H9 (cell line): ENCODE results near the gene MORF4L1. TPM values are rescaled to one million over a fixed set of nuclear protein-coding genes. Genes with fewer than 3 reads are reported as not detected.

Source experiments
- DNase-seq: peaks from one replicate; pipeline ENCODE4 v3.0.0-alpha.2; 2017
- H2AFZ ChIP-seq: one replicate; pipeline ENCODE4 v1.6.1; 2013; ENCODE audit warnings: mild to moderate bottlenecking, low read length, control low read depth, moderate library complexity
- H2AK5ac ChIP-seq: 2 replicates; pipeline ENCODE4 v1.6.1; 2013; ENCODE audit warnings: low read length, control low read depth, mixed read lengths; ENCODE audit not compliant: insufficient read length
- H2BK120ac ChIP-seq: one replicate; pipeline ENCODE4 v1.6.1; 2013; ENCODE audit warnings: low read depth, mild to moderate bottlenecking, low read length, control low read depth, inconsistent platforms; ENCODE audit not compliant: poor library complexity, severe bottlenecking
- H2BK12ac ChIP-seq: 2 replicates; pipeline ENCODE4 v1.6.1; 2013; ENCODE audit warnings: low read length, control low read depth, mixed read lengths, low read depth; ENCODE audit not compliant: insufficient read length
- H2BK15ac ChIP-seq: 2 replicates; pipeline ENCODE4 v1.6.1; 2013; ENCODE audit warnings: low read depth, low read length, control low read depth
- H2BK20ac ChIP-seq: one replicate; pipeline ENCODE4 v1.6.1; 2013; ENCODE audit warnings: low read depth, mild to moderate bottlenecking, low read length, control low read depth, inconsistent platforms; ENCODE audit not compliant: poor library complexity, severe bottlenecking
- H2BK5ac ChIP-seq: 2 replicates; pipeline ENCODE4 v1.6.1; 2013; ENCODE audit warnings: low read length, control low read depth, mixed read lengths; ENCODE audit not compliant: insufficient read length
- H3K14ac ChIP-seq: 2 replicates; pipeline ENCODE4 v1.6.1; 2013; ENCODE audit warnings: low read length, control low read depth; ENCODE audit not compliant: insufficient read depth
- H3K18ac ChIP-seq: 2 replicates; pipeline ENCODE4 v1.6.1; 2013; ENCODE audit warnings: low read depth, mild to moderate bottlenecking, mixed read lengths, low read length, control low read depth; ENCODE audit not compliant: insufficient read length
- H3K23ac ChIP-seq: 2 replicates; pipeline ENCODE4 v1.6.1; 2013; ENCODE audit warnings: low read length, control low read depth, mixed read lengths, low read depth; ENCODE audit not compliant: insufficient read length
- H3K23me2 ChIP-seq: 2 replicates; pipeline ENCODE4 v1.6.1; 2013; ENCODE audit warnings: low read depth, mild to moderate bottlenecking, mixed read lengths, low read length, control low read depth; ENCODE audit not compliant: insufficient read length, poor library complexity, severe bottlenecking
- H3K27ac ChIP-seq: 2 replicates; pipeline ENCODE4 v1.5.1; 2013; ENCODE audit warnings: low read length, control low read depth, mixed read lengths, low read depth; ENCODE audit not compliant: insufficient read length
- H3K27me3 ChIP-seq: 2 replicates; pipeline ENCODE4 v1.6.1; 2013; ENCODE audit warnings: low read length, control low read depth, inconsistent platforms; ENCODE audit not compliant: insufficient read depth
- H3K4ac ChIP-seq: 2 replicates; pipeline ENCODE4 v1.6.1; 2013; ENCODE audit warnings: low read depth, mild to moderate bottlenecking, control low read depth, inconsistent platforms, low read length, moderate library complexity
- H3K4me1 ChIP-seq: 2 replicates; pipeline ENCODE4 v1.6.1; 2013; ENCODE audit warnings: low read length, control low read depth, inconsistent platforms; ENCODE audit not compliant: insufficient read depth
- H3K4me2 ChIP-seq: 2 replicates; pipeline ENCODE4 v1.6.1; 2013; ENCODE audit warnings: low read length, control low read depth, mixed read lengths; ENCODE audit not compliant: insufficient read length, insufficient read depth
- H3K56ac ChIP-seq: 2 replicates; pipeline ENCODE4 v1.6.1; 2013; ENCODE audit warnings: low read depth, mild to moderate bottlenecking, mixed read lengths, low read length, control low read depth; ENCODE audit not compliant: insufficient read length
- H3K79me1 ChIP-seq: 2 replicates; pipeline ENCODE4 v1.6.1; 2013; ENCODE audit warnings: low read depth, mild to moderate bottlenecking, moderate library complexity, low read length, control low read depth, inconsistent platforms; ENCODE audit not compliant: insufficient read depth, poor library complexity, severe bottlenecking
- H3K79me2 ChIP-seq: 2 replicates; pipeline ENCODE4 v1.6.1; 2013; ENCODE audit warnings: low read length, control low read depth, inconsistent platforms; ENCODE audit not compliant: insufficient read depth
- H3K9ac ChIP-seq: 2 replicates; pipeline ENCODE4 v1.6.1; 2013; ENCODE audit warnings: low read length, control low read depth, mixed read lengths; ENCODE audit not compliant: insufficient read length; ENCODE audit errors: extremely low read depth
- H3K9me3 ChIP-seq: one replicate; pipeline ENCODE4 v1.6.1; 2013; ENCODE audit warnings: low read depth, low read length, inconsistent platforms; ENCODE audit not compliant: control insufficient read depth
- H3T11ph ChIP-seq: one replicate; pipeline ENCODE4 v1.6.1; 2013; ENCODE audit warnings: mild to moderate bottlenecking, low read length, control low read depth, inconsistent platforms
- H4K20me1 ChIP-seq: one replicate; pipeline ENCODE4 v1.6.1; 2013; ENCODE audit not compliant: control insufficient read depth, insufficient read length, insufficient read depth
- H4K5ac ChIP-seq: 2 replicates; pipeline ENCODE4 v1.6.1; 2013; ENCODE audit warnings: low read depth, mild to moderate bottlenecking, mixed read lengths, low read length, control low read depth; ENCODE audit not compliant: insufficient read length
- H4K8ac ChIP-seq: replicated peaks from 2 replicates; pipeline ENCODE4 v1.6.1; 2013; ENCODE audit warnings: low read length, control low read depth, mixed read lengths, low read depth; ENCODE audit not compliant: insufficient read length
- H4K91ac ChIP-seq: 2 replicates; pipeline ENCODE4 v1.6.1; 2013; ENCODE audit warnings: low read depth, mild to moderate bottlenecking, moderate library complexity, mixed read lengths, low read length, control low read depth; ENCODE audit not compliant: insufficient read length
- H3K27ac Mint-ChIP-seq, 3 experiments: 2 replicates in 2 of 3; 3 replicates in 1 of 3; pipeline ENCODE4 v1.8.0; 2020 to 2021; ENCODE audit warnings: mixed read lengths in 3 of 3, mild to moderate bottlenecking in 1 of 3, moderate library complexity in 1 of 3
- H3K27me3 Mint-ChIP-seq: 2 replicates; pipeline ENCODE4 v1.8.0; 2021; ENCODE audit warnings: low read depth, mild to moderate bottlenecking, moderate library complexity, mixed read lengths
- H3K36me3 Mint-ChIP-seq, 3 experiments: 2 replicates in 2 of 3; 3 replicates in 1 of 3; pipeline ENCODE4 v1.8.0; 2020 to 2021; ENCODE audit warnings: low read depth in 3 of 3, mixed read lengths in 3 of 3; ENCODE audit not compliant: insufficient read depth in 1 of 3
- H3K4me1 Mint-ChIP-seq, 2 experiments: 2 replicates each; pipeline ENCODE4 v1.8.0; 2020; ENCODE audit warnings: mixed read lengths in 2 of 2
- H3K4me3 Mint-ChIP-seq, 2 experiments: 2 replicates in 1 of 2; 3 replicates in 1 of 2; pipeline ENCODE4 v1.8.0; 2020 to 2021; ENCODE audit warnings: mild to moderate bottlenecking in 2 of 2, mixed read lengths in 2 of 2, moderate library complexity in 1 of 2
- H3K9me3 Mint-ChIP-seq, 2 experiments: 2 replicates in 1 of 2; 3 replicates in 1 of 2; pipeline ENCODE4 v1.8.0; 2020; ENCODE audit warnings: mild to moderate bottlenecking in 2 of 2, mixed read lengths in 2 of 2, moderate library complexity in 1 of 2
- CTCF ChIP-seq: fragments of 200-600 bp; sonication (generic); conservative IDR thresholded peaks from 3 replicates; pipeline ENCODE4 v1.8.0; 2021; ENCODE audit warnings: antibody characterized with exemption, mild to moderate bottlenecking
- WGBS: extraction: QIAGEN DNeasy Blood & Tissue Kit; methylation state at CpG from one replicate; pipeline ENCODE4 v1.1.7; 2013; ENCODE audit warnings: missing lambda C conversion rate, low lambda C conversion rate, mixed read lengths; ENCODE audit not compliant: insufficient read length; ENCODE audit errors: extremely low coverage; 5-methylcytosine and 5-hydroxymethylcytosine counted together
- total RNA-seq: library from RNA; stranded (reverse); gene quantifications from 2 replicates; pipeline ENCODE4 v1.2.1, GENCODE V29; 2021

MORF4L1 gene
- total RNA-seq, 1 experiment from 2014 or later: 544 TPM

DNA sequence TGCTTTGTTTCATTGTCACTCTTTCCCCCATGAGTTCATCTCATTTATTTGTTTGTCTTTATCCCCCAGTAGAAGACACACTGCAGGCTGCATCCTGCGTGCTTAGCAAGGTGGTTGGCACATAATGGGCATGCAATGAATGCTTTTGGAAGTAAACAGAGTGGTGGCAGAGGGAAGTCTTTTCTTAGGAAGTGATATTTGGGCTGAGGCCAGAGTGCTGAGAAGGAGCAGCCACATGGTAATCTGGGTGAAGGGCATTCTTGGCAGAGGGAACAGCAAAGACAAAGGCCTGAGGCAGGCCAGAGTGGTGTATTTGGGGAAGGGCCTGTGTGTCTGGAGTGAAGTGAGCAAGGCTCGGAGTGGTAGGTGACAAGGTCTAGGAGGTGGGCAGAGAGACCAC, 43.8 kb upstream of the MORF4L1 start:
- H3K4ac ChIP-seq: no peak overlapping the region
- H3K18ac ChIP-seq: no peak overlapping the region
- H4K91ac ChIP-seq: no peak overlapping the region
- H4K5ac ChIP-seq: no peak overlapping the region
- H2AK5ac ChIP-seq: no peak overlapping the region
- WGBS: no CpG with 5 or more reads among the region's 2 CpGs
- H3T11ph ChIP-seq: no peak overlapping the region
- no peaks in the 10 kb centered on the region for H4K20me1 ChIP-seq
- no peak overlapping the region for H2BK12ac ChIP-seq
- Mint-ChIP-seq H3K36me3 (no peaks in the 10 kb centered on the region), H3K27me3 (no peaks in the 10 kb centered on the region), H3K9me3 (no peaks in the 10 kb centered on the region), H3K4me1 (peaks cover 0 to 10% of the 10 kb centered on the region in 2 experiments; a peak in 3 of 4 replicates), H3K4me3 (no peak overlapping the region), H3K27ac (peak overlapping the region in 1 of 3 experiments; percentile 1; a peak in 2 of 7 replicates)
- H3K14ac ChIP-seq: no peak overlapping the region
- no peak overlapping the region for H3K56ac ChIP-seq
- H3K27me3 ChIP-seq: no peaks in the 10 kb centered on the region
- H3K79me2 ChIP-seq: no peaks in the 10 kb centered on the region
- no peak for DNase-seq
- H3K79me1 ChIP-seq: no peaks in the 10 kb centered on the region
- H3K27ac ChIP-seq: no peak overlapping the region
- H4K8ac ChIP-seq: no peak overlapping the region
- no peaks in the 10 kb centered on the region for H3K23me2 ChIP-seq
- no peak overlapping the region for H3K9ac ChIP-seq
- no peak overlapping the region for H3K4me2 ChIP-seq
- H3K23ac ChIP-seq: no peak overlapping the region
- H2BK5ac ChIP-seq: no peak overlapping the region
- no peak for TF ChIP-seq CTCF
- H2BK120ac ChIP-seq: no peak overlapping the region
- H3K9me3 ChIP-seq: no peaks in the 10 kb centered on the region
- H2BK15ac ChIP-seq: no peak overlapping the region
- no peak overlapping the region for H2BK20ac ChIP-seq
- no peak overlapping the region for H2AFZ ChIP-seq
- H3K4me1 ChIP-seq: 0 out of 2 replicates have a peak, but pooled peaks cover 2% of the 10 kb centered on the region
